Measurements from ENCODE around the gene TBR1.

- TF ChIP-seq ZNF341 (tag by site-specific recombination; IDR thresholded peaks at IDR 0.05; ENCODE audit: low read depth) (no peak), CTCF (tag by site-specific recombination; IDR thresholded peaks at IDR 0.05) (no peak), ZSCAN4 (tag by site-specific recombination; IDR thresholded peaks at IDR 0.05) (no peak), ZNF362 (tag by site-specific recombination; IDR thresholded peaks at IDR 0.05) (no peak), ZNF175 (tag by site-specific recombination; IDR thresholded peaks at IDR 0.05) (no peak), ZNF24 (tag by site-specific recombination; IDR thresholded peaks at IDR 0.05) (no peak)
Measured at GRCh38 chr2:161415034-161415986, 787 bp upstream of the TBR1 start.

All from HEK293 (cell line).